IPS DF 6.9 (cell line): Measurements from ENCODE around the gene SIRT7.

ENCODE experiments used
- DNase-seq: peaks from one replicate; pipeline ENCODE4 v3.0.0-alpha.2; 2013; ENCODE audit warnings: low read depth, low spot score
- H3K27ac ChIP-seq: one replicate; pipeline ENCODE4 v1.5.1; 2013; ENCODE audit warnings: low read length, control low read depth
- H3K27me3 ChIP-seq: 2 replicates; pipeline ENCODE4 v1.6.1; 2013; ENCODE audit warnings: mild to moderate bottlenecking, low read length; ENCODE audit not compliant: control insufficient read depth, insufficient read depth
- H3K36me3 ChIP-seq: 2 replicates; pipeline ENCODE4 v1.6.1; 2013; ENCODE audit warnings: low read length; ENCODE audit not compliant: control insufficient read depth, insufficient read depth
- H3K4me1 ChIP-seq: 2 replicates; pipeline ENCODE4 v1.6.1; 2013; ENCODE audit warnings: low read length; ENCODE audit not compliant: control insufficient read depth, insufficient read depth
- H3K4me3 ChIP-seq: 2 replicates; pipeline ENCODE4 v1.5.1; 2013; ENCODE audit warnings: mild to moderate bottlenecking, low read length
- H3K9me3 ChIP-seq: 2 replicates; pipeline ENCODE4 v1.6.1; 2013; ENCODE audit warnings: low read length, inconsistent platforms; ENCODE audit not compliant: control insufficient read depth, insufficient read depth
- WGBS: extraction: QIAGEN DNeasy Blood & Tissue Kit; methylation state at CpG from one replicate; pipeline ENCODE4 v1.1.7; 2013; ENCODE audit warnings: mixed read lengths, missing lambda C conversion rate; ENCODE audit not compliant: insufficient read length, insufficient coverage; 5-methylcytosine and 5-hydroxymethylcytosine counted together

The SIRT7 gene

GRCh38 chr17:81952792-81953228 is 34.8 kb upstream of the SIRT7 start:
- no peaks in the 10 kb centered on the region; the same call in 1 of the 2 replicates for H3K27me3 ChIP-seq
- no peak overlapping the region for H3K4me3 ChIP-seq
- no peak for DNase-seq
- WGBS = no CpG with 5 or more reads among the region's 16 CpGs
- H3K9me3 ChIP-seq = no peaks in the 10 kb centered on the region
- H3K4me1 ChIP-seq = no peaks in the 10 kb centered on the region
- H3K27ac ChIP-seq = no peak overlapping the region
- no peaks in the 10 kb centered on the region; the same call in 1 of the 2 replicates for H3K36me3 ChIP-seq

- H3K36me3 ChIP-seq = no peaks in the 10 kb centered on the region; the same call in 1 of the 2 replicates
- no CpG with 5 or more reads among the region's 13 CpGs for WGBS
- H3K27ac ChIP-seq = no peak overlapping the region
Measured at GRCh38 chr17:81951785-81952684, 34.1 kb upstream of the SIRT7 start.

GRCh38 chr17:81950501-81950900 is 32.5 kb upstream of the SIRT7 start:
- H3K4me3 ChIP-seq = no peak overlapping the region
- H3K36me3 ChIP-seq = no peaks in the 10 kb centered on the region
- H3K9me3 ChIP-seq = no peaks in the 10 kb centered on the region
- no peaks in the 10 kb centered on the region for H3K4me1 ChIP-seq
- H3K27ac ChIP-seq = no peak overlapping the region
- WGBS = no CpG with 5 or more reads among the region's 15 CpGs
- DNase-seq = no peak
- H3K27me3 ChIP-seq = no peaks in the 10 kb centered on the region

More at GRCh38 chr17:81951785-81952684, 34.1 kb upstream of the SIRT7 start:
- Histone ChIP-seq H3K27me3 (no peaks in the 10 kb centered on the region), H3K4me3 (no peak overlapping the region), H3K9me3 (no peaks in the 10 kb centered on the region), H3K4me1 (no peaks in the 10 kb centered on the region)
- DNase-seq = no peak

- Histone ChIP-seq H3K27me3 (no peaks in the 10 kb centered on the region), H3K27ac (no peak overlapping the region), H3K9me3 (no peaks in the 10 kb centered on the region), H3K36me3 (no peaks in the 10 kb centered on the region), H3K4me3 (no peak overlapping the region), H3K4me1 (no peaks in the 10 kb centered on the region)
- no CpG with 5 or more reads among the region's 17 CpGs for WGBS
- DNase-seq = no peak
Measured at GRCh38 chr17:81948635-81949378, 30.8 kb upstream of the SIRT7 start.

GRCh38 chr17:81947189-81947588 is 29.2 kb upstream of the SIRT7 start, which contains the start of gene MYADML2:
TSS of gene MYADML2 (minus strand) at chr17:81947233. CDS start at chr17:81941741, 5,492 bp downstream.
- Histone ChIP-seq H3K4me3 (no peak within 1 kb of the TSS), H3K27ac (no peak within 1 kb of the TSS), H3K4me1 (no peaks in the 10 kb centered on the region; the same call in 1 of the 2 replicates), H3K36me3 (no peaks in the 10 kb centered on the region), H3K9me3 (no peaks in the 10 kb centered on the region), H3K27me3 (no peaks in the 10 kb centered on the region)
- WGBS = no CpG with 5 or more reads among the region's 13 CpGs
- no peak for DNase-seq

GRCh38 chr17:81944858-81945257 is 26.9 kb upstream of the SIRT7 start:
- Histone ChIP-seq H3K27me3 (no peaks in the 10 kb centered on the region), H3K36me3 (no peaks in the 10 kb centered on the region), H3K9me3 (no peaks in the 10 kb centered on the region), H3K27ac (no peak overlapping the region), H3K4me1 (peaks cover 11% of the 10 kb centered on the region), H3K4me3 (no peak overlapping the region)
- WGBS = no CpG with 5 or more reads among the region's 9 CpGs
- DNase-seq = no peak

DNA sequence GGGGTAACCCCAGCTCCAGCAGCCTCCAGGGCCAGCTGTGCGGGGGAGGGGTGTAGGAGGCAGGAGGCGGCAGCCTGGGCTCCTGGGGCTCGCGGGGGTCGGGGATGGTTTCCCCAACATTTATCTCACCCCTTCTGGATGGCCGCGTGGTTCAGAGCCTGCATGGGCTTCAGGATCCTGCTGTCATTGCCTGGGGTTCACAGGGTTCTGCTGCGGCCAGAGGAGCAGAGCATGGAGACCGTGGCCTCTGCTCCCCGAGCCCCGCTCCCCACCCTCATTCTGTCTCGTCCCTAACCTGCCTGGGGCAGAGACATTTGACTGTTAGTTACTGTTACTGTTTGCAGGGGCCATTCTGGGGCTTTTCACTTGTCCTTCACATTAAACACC is 24.2 kb upstream of the SIRT7 start:
- H3K27me3 ChIP-seq = no peaks in the 10 kb centered on the region
- DNase-seq = no peak
- H3K27ac ChIP-seq = no peak overlapping the region
- no peak overlapping the region for H3K4me3 ChIP-seq
- H3K36me3 ChIP-seq = no peaks in the 10 kb centered on the region
- WGBS = no CpG with 5 or more reads among the region's 12 CpGs
- H3K9me3 ChIP-seq = no peaks in the 10 kb centered on the region
- H3K4me1 ChIP-seq = peaks cover 11% of the 10 kb centered on the region

DNA sequence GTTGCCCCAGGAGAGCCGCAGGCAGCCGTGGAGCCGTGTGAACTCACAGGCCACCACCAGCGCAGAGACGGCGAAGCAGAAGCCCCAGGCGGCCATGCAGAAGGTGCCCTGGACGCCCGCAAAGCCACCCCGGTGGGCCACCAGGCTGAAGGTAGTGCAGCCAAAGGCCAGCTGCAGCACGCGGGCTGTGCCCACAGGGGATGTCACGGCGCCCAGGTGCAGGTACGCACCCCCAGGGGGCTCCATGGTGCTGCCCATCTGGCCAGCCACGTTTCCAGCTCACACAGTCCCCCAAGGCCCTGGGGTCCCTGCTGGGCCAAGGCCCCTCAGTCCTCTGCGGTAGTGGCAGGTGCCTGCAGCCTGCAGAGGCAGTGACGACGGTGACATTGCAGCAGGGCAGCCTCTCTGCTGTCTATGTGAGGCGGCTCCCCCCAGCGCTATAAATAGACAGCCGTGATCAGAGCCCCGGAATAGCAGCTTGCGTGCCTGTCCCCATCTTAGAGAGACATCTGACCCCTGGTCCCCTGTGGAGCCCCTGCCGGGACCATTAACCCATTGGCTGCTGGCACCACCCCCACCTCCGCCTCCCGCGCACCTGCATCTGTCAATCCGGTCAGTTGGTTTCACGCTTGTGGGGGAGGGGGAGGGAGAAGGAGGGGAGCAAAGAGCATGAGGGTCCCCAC is 23.6 kb upstream of the SIRT7 start:
- Histone ChIP-seq H3K27me3 (no peaks in the 10 kb centered on the region), H3K36me3 (no peaks in the 10 kb centered on the region), H3K27ac (no peak overlapping the region), H3K4me3 (no peak overlapping the region), H3K9me3 (no peaks in the 10 kb centered on the region), H3K4me1 (peaks cover 11% of the 10 kb centered on the region)
- WGBS = no CpG with 5 or more reads among the region's 30 CpGs
- no peak for DNase-seq

DNA sequence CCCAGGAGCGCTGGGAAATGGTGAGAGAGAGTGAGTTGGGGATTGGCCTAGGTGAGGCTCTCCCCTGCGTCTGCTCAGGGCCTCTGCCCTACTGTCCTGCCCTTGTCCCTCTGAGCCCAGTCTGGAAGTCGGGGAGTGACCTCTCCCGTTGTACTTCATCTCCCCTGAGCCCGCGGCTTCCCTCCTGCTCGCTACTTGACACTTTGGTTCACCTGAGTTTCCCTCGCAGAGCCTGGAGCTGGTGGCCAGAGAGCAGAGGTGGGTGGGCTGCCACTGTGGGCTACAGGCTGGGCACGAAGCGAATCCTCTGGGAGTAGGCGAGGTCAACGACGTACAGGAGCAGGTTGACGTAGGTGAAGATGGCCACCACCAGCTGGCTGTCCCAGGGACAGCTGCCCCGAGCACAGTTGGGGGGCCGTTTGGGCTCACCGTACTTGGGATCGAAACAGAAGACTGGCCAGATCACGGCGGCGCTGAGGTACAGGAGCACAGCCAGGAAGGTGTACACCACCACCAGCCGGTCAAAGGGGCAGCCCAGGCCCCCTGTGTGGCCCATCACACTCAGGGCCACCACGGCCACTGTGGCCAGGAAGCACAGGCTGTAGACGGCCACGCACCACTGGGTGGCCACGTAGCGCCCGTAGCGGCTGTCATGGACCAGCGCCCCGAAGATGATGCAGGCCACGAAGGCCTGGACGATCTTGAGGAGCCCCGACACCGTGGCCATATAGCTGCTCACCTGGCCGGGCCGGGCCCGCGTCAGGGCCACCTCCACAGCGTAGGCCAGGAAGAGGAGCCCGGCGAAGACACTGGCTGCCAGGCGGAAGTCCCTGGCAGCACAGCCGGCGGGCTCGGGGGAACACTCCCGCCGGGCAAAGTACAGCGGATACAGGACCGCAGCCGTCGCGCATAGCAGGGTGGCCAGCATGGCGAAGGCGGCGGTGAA is 22.8 kb upstream of the SIRT7 start:
- no CpG with 5 or more reads among the region's 56 CpGs for WGBS

More for the DNA sequence above, 22.8 kb upstream of the SIRT7 start:
- H3K4me3 ChIP-seq = no peak overlapping the region
- H3K36me3 ChIP-seq = no peaks in the 10 kb centered on the region
- DNase-seq = no peak
- H3K27me3 ChIP-seq = no peaks in the 10 kb centered on the region
- no peak overlapping the region for H3K27ac ChIP-seq
- no peaks in the 10 kb centered on the region for H3K9me3 ChIP-seq
- H3K4me1 ChIP-seq = peaks cover 14% of the 10 kb centered on the region
